ENCODE results near the gene SNRNP200. TPM values are rescaled to one million over a fixed set of nuclear protein-coding genes. Genes with fewer than 3 reads are reported as not detected.

The SNRNP200 gene
- total RNA-seq, 2 donors from 2014 or later = 90.4 to 127 TPM

DNA sequence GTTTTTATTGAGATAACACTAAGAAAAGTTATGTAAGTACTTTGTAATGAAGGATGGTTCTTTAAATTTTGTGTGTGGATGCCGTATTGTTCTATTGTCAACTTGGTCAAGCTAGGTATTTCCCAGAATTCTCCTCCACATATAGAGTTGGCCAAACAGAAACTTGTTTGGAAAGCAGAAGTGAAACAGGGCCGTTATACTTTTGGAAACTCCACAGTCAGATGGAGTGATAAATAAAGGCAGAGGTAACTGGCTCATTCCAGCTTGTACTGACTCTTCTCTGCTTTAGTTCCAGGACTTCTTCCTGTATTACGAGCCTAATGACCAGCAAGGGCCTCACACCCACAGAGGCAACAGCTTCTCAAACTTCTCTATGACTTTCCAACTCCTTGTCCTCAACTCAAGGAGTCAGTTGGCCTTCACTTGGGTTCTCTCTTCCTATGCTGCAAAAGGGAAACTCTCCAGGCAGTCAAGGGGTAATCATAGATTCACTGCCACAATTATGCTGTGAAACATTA is 80.3 kb downstream of the SNRNP200 start:
- H3K36me3 ChIP-seq = no peaks in the 10 kb centered on the region
- no peaks in the 10 kb centered on the region for H3K9me3 ChIP-seq
- H3K9ac ChIP-seq (ENCODE audit: low read depth in 2 of 2, low read length in 2 of 2) = no peak overlapping the region
- H3K27me3 ChIP-seq = no peaks in the 10 kb centered on the region
- intact Hi-C loops (cut with DNase I) = no loop called here
- H3K27ac ChIP-seq = no peak overlapping the region
- no peak overlapping the region for H3K4me3 ChIP-seq
- TF ChIP-seq, protein P1, sequence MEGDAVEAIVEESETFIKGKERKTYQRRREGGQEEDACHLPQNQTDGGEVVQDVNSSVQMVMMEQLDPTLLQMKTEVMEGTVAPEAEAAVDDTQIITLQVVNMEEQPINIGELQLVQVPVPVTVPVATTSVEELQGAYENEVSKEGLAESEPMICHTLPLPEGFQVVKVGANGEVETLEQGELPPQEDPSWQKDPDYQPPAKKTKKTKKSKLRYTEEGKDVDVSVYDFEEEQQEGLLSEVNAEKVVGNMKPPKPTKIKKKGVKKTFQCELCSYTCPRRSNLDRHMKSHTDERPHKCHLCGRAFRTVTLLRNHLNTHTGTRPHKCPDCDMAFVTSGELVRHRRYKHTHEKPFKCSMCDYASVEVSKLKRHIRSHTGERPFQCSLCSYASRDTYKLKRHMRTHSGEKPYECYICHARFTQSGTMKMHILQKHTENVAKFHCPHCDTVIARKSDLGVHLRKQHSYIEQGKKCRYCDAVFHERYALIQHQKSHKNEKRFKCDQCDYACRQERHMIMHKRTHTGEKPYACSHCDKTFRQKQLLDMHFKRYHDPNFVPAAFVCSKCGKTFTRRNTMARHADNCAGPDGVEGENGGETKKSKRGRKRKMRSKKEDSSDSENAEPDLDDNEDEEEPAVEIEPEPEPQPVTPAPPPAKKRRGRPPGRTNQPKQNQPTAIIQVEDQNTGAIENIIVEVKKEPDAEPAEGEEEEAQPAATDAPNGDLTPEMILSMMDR (IDR thresholded peaks at IDR 0.05) = no peak
- no peak for DNase-seq
- no peaks in the 10 kb centered on the region for H3K4me1 ChIP-seq

Other genes with a start within 250 kb of the SNRNP200 start
- under 1 TPM; 0.54 to 0.90 TPM for gene ADRA2B, start 189.0 kb downstream of the SNRNP200 start, total RNA-seq
- gene ASTL, start 167.0 kb downstream of the SNRNP200 start, total RNA-seq = under 1 TPM in 1 of 2 donors, not detected in 1; 0.82 TPM
- 1 to 10 TPM; 1.6 to 5.1 TPM for gene DUSP2, start 160.1 kb downstream of the SNRNP200 start, total RNA-seq
- 100 to 1,000 TPM; 102 to 179 TPM for gene STARD7, start 96.7 kb downstream of the SNRNP200 start, total RNA-seq
- gene TMEM127, start 39.5 kb downstream of the SNRNP200 start, total RNA-seq = 10 to 100 TPM; 61.9 to 81.1 TPM
- gene CIAO1, start 39.3 kb downstream of the SNRNP200 start, total RNA-seq = 10 to 100 TPM; 56.0 to 75.5 TPM
- under 1 TPM; 0.44 to 0.80 TPM for gene ITPRIPL1, start 19.8 kb upstream of the SNRNP200 start, total RNA-seq
- gene NCAPH, start 30.2 kb upstream of the SNRNP200 start, total RNA-seq = 10 to 100 TPM in 1 of 2 donors, 1 to 10 TPM in 1; 9.1 to 40.2 TPM
- 1 to 10 TPM; 2.5 to 2.6 TPM for gene NEURL3, start 199.8 kb upstream of the SNRNP200 start, total RNA-seq
- gene ARID5A, start 231.2 kb upstream of the SNRNP200 start, total RNA-seq = 10 to 100 TPM in 1 of 2 donors, 1 to 10 TPM in 1; 6.9 to 16.4 TPM

Data from colonic mucosa (tissue), 4 donors.